IPS-18c (cell line): ENCODE measurements around the gene DNAJB6.

Source experiments
- H3K4me3 ChIP-seq: 2 replicates; pipeline ENCODE4 v1.7.0; 2013; ENCODE audit warnings: low read depth, mild to moderate bottlenecking, low read length, moderate library complexity; ENCODE audit not compliant: insufficient read depth
- H3K9me3 ChIP-seq: one replicate; pipeline ENCODE4 v1.6.1; 2013; ENCODE audit warnings: mild to moderate bottlenecking, low read length, moderate library complexity; ENCODE audit not compliant: control insufficient read depth, insufficient read depth

DNAJB6 gene

GRCh38 chr7:157357129-157358040 is 20.6 kb downstream of the DNAJB6 start:
- H3K9me3 ChIP-seq, result peaks cover 4% of the 10 kb centered on the region
- no peak overlapping the region for H3K4me3 ChIP-seq

DNA sequence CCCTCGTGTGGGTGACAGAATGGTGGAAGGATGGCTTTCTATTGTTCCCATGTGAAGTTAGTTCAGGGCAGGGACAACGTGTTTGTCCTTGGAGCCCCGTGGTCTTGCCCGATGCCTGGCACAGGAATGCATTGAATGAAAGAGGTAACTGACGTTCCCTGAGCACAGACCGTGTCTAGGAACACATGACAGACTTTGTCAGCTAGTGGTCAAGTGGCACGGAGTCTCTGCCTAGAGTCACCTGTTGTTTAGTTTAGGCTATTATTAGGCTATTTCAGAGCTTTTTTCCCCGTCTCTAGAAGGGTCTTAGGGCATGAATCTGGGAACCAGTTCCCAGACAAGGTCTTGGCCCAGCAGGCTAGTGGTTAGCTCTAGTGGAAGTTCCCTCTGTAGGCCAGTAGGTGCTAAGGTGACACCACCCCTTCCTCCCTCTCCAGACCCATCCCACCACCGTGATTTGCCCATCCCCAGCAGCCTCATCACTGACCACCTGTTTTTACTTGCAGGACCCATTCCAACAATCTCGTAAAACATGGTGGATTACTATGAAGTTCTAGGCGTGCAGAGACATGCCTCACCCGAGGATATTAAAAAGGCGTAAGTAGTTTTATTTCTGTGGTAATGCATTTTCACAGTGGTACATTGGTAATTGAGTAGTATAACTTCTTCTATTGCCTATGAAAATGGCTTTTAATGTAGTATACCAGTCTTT is 21.4 kb downstream of the DNAJB6 start:
- no peak overlapping the region for H3K4me3 ChIP-seq

DNA sequence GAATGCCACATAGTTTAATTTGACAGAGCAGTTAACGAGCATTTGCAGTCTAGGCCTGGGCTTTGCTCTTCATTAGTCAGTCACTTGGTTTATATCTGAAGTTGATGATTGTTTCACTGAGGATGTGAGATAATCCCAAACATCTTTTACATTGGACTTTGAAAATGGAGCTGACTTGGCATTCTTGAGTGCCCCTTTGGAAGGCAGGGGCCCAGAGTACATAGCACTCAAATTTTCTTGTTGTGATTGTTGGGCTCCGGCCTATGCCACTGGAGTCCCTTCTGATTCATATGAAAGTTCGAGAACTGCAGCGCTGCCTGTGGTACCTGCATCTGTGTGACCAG is 21.9 kb downstream of the DNAJB6 start:
- Histone ChIP-seq H3K4me3 (no peak overlapping the region), H3K9me3 (peaks cover 4% of the 10 kb centered on the region)

More for the DNA sequence above, 21.4 kb downstream of the DNAJB6 start:
- peaks cover 4% of the 10 kb centered on the region for H3K9me3 ChIP-seq

GRCh38 chr7:157359581-157359980 is 22.8 kb downstream of the DNAJB6 start:
- H3K4me3 ChIP-seq, result no peak overlapping the region
- peaks cover 4% of the 10 kb centered on the region for H3K9me3 ChIP-seq

DNA sequence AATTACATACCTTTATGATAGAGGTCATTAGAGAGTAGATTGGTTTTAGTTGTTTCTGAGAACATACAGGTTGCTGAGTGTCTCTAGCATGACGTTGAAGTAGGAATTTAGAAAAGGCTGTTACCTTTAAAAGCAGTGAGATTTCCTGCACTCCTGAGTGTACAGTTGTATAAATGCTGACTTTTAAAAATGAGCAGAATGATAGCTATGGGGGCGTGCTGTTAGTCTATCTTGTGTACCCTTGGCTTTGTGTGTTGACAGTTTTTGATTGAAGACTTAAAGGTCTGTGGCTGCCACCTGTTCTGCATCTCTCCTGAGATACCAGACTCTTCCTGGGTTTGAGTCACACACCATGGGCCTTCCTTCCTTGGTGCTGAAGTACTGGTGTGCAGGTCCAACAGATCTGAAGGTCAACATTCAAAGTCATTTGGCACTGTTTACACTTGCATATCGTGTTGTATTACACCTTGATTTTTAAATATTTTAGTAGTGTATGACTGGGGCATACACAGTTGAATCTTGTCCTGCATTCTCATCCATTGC is 23.8 kb downstream of the DNAJB6 start:
- no peak overlapping the region for H3K4me3 ChIP-seq
- peaks cover 4% of the 10 kb centered on the region for H3K9me3 ChIP-seq

GRCh38 chr7:157361537-157361936 is 24.7 kb downstream of the DNAJB6 start:
- H3K4me3 ChIP-seq, result no peak overlapping the region
- peaks cover 4% of the 10 kb centered on the region for H3K9me3 ChIP-seq

DNA sequence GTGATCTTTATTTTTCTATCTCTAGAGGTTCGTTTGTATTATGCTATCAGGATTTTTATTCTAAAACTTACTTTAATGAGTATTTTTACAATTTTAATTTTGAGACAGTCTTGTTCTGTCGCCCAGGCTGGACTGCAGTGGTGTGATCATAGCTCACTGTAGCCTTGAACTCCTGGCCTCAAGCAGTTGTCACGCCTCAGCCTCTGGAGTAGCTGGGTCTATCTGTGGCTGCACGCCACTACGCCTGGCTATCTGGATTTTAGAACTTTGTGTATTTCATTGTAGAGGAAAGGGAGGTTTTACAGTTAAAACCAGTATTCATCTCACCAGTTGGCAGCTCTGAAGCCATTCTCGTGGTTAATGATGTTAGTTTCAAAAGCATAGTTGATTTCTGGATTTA is 25.9 kb downstream of the DNAJB6 start:
- Histone ChIP-seq H3K9me3 (peaks cover 4% of the 10 kb centered on the region), H3K4me3 (no peak overlapping the region)

- no peaks in the 10 kb centered on the region for H3K9me3 ChIP-seq
- no peak overlapping the region for H3K4me3 ChIP-seq
These were observed 29.9 kb downstream of the DNAJB6 start for GRCh38 chr7:157366722-157367121.

GRCh38 chr7:157368955-157369354 is 32.2 kb downstream of the DNAJB6 start:
- no peak overlapping the region for H3K4me3 ChIP-seq

GRCh38 chr7:157370742-157371141 is 33.9 kb downstream of the DNAJB6 start:
- Histone ChIP-seq H3K4me3 (no peak overlapping the region), H3K9me3 (no peaks in the 10 kb centered on the region)

More at GRCh38 chr7:157368955-157369354, 32.2 kb downstream of the DNAJB6 start:
- H3K9me3 ChIP-seq, result no peaks in the 10 kb centered on the region

- no peak overlapping the region for H3K4me3 ChIP-seq
- H3K9me3 ChIP-seq, result no peaks in the 10 kb centered on the region
These were observed 34.5 kb downstream of the DNAJB6 start for GRCh38 chr7:157371296-157371695.

DNA sequence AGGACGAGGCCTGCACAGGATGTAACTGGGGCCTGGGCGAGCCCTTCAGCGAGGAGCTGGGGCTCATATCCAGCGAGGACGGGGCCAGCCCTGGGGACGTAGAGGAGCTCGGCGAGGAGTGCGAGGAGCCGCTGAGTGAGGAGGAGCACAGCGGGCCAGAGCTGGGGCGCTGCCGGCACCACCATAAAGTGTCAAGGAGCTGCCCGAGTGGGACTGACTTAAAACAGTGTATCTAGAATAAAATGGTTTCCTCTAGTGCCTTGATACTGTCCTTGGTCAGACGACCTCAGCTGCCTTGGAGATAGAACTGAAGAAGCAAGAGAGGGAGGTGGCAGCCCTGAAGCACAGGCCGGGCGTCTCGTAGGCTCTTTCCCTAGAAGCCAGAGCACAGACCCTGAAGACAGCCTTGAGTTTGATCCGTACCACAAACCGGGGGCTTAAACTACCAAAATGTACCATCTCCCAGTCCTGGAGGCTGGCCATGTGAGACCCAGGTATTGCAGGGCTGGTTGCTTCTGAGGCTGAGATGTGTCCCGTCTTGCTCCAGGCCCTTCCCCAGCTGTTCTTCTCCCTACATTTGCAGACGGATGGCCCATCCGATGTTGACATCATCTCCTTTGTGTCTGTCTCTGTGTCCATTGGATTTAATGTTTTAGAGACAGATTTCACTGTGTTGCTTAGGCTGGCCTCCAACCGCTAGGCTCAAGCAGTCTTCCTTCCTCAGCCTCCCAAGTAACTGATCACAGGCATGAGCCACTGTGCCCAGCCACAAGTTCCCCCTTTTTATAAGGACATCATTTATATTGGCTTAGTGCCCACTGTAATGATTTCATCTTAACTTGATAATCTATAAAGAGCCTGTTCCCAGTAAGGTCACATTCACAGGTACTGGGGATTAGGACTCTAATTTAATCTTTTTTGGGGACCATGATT is 35.8 kb downstream of the DNAJB6 start:
- Histone ChIP-seq H3K9me3 (no peaks in the 10 kb centered on the region), H3K4me3 (no peak overlapping the region)

- Histone ChIP-seq H3K9me3 (no peaks in the 10 kb centered on the region), H3K4me3 (no peak overlapping the region)
These were observed 36.7 kb downstream of the DNAJB6 start for GRCh38 chr7:157373493-157373892.

DNA sequence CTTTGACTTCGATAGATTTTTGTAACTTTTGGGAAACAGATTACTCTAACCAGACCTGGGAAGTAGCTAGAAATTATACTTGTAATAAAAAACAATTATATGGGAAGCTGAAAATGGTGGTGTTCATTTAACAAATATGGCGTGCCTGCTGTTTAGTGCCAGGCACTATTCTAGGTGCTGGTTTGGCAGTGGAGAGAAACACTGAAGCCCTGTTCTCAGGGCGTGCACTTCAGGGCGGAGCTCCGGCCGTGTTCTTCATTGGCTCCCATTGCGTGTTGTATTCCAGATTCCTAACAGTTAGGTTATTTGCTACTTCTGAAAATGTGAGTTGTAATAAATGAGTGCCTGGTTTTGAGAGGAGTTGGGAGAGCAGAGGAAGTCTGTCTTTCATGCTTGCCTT is 38.6 kb downstream of the DNAJB6 start:
- no peaks in the 10 kb centered on the region for H3K9me3 ChIP-seq

DNA sequence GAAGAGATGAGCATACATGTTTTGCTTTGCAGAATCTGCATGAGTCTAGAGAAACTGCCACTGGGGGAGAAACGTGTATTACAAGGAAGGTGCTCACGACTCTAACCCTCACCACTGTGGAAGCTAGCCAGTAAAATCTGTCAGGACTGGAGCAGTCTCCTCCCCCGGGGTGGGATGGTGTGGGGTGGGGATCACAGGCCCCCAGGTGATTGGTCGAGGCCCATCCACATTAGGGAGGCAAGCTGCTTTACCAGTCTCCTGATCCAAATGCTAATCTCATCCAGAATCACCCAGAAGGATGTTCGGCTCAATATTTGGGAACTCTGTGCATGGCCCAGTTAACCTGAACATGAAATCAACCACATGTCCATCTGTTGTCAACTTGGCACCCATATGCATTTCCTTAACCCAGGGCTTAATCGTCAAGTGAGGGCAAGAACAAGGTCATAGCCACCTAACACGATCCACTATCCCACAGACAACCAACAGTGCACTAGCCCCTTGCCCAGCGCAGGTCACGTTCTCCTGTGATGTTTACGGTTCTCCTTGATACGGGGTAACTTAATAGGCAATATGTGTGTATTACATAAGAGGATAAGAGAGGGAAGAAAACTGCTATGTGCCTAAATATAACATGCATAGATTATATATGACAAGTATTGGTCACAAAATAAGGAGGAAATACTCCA is 40.8 kb downstream of the DNAJB6 start:
- H3K9me3 ChIP-seq, result no peaks in the 10 kb centered on the region
- no peak overlapping the region for H3K4me3 ChIP-seq

More for the DNA sequence above, 38.6 kb downstream of the DNAJB6 start:
- H3K4me3 ChIP-seq, result no peak overlapping the region

GRCh38 chr7:157378390-157378789 is 41.6 kb downstream of the DNAJB6 start:
- no peaks in the 10 kb centered on the region for H3K9me3 ChIP-seq

More at GRCh38 chr7:157378390-157378789, 41.6 kb downstream of the DNAJB6 start:
- H3K4me3 ChIP-seq, result no peak overlapping the region
